ENCODE results near the gene IWS1.
A peak's percentile ranks its signal among the peaks of the same experiment; 100 is the strongest.
"Not testable (repeated sequence)": the region's sequence is repeated elsewhere in the genome, so short reads cannot be mapped to it uniquely, and the experiment has no call there.

IWS1 gene

DNA sequence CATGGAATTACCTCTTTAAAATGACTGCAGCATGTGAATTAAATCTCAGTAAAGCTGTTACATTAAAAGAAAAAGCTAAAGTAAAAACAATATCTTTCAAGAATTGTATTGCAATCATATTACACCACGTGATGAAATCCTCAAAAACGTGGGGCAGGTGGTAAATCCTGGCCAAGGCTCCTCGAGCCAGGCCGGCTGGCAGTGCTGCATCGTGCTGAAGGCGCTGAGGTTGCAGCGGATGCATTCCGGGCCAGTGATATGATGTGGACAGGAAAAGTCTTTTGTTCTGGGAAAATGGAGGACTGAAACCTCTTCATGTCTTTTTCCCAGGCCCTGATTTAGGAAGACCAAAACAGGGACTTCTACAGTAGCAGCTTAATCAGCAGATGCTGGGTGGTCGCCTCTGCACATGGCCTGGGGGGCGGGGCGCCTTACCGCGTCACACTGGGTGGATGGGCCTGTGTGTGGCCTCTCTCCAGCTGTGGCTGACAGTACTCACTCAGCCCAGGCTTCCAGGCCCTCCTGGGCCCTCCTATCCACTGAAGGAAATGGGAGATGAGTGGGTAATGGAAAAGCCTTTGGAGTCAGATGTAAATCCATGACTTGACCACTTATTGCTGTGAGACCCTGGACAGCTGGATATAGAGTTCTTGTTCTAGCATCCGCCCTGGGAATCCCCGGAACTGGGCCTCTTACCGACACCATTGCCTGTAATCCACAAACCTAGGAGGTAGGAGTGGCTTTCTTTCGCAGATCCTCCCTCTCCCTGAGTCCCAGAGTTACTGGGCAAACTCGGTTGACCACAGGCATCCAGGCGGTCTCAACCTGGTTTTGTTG, 62.9 kb downstream of the IWS1 start:
- H3K27ac ChIP-seq (ENCODE audit: low read length) = peak overlapping the region; percentile 44
- no peak overlapping the region for H3K9ac ChIP-seq (ENCODE audit: low read length)
- no peaks in the 10 kb centered on the region for H3K9me3 ChIP-seq (ENCODE audit: control insufficient read depth, low read depth, low read length)
- no peaks in the 10 kb centered on the region for H3K36me3 ChIP-seq (ENCODE audit: control insufficient read depth, low read depth, low read length)
- no peaks in the 10 kb centered on the region for H3K27me3 ChIP-seq (ENCODE audit: control insufficient read depth, insufficient read depth, low read length)
- H3K4me1 ChIP-seq (ENCODE audit: control insufficient read depth, low read depth, low read length) = peaks cover 14% of the 10 kb centered on the region
- H3K4me3 ChIP-seq (ENCODE audit: low read length) = no peak overlapping the region

DNA sequence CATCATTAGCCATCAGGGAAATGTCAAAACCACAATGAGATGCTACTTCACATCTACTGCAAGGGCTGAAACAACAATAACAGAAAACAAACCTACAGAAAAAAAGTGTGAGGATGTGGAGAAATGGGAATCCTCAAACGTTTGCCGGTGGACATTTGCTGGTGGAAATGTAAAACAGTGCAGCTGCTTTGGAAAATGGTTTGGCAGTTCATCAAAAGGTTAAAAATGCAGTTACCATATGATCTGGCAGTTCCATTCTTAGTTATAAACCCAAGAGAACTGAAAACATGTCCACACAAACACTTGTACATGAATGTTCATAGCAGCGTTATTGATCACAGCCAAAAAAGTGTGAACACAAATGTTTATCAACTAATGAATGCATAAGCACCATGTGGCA, 63.8 kb downstream of the IWS1 start:
- Histone ChIP-seq H3K9me3 (ENCODE audit: control insufficient read depth, low read depth, low read length) (no peaks in the 10 kb centered on the region), H3K9ac (ENCODE audit: low read length) (no peak overlapping the region), H3K27ac (ENCODE audit: low read length) (no peak overlapping the region), H3K4me1 (ENCODE audit: control insufficient read depth, low read depth, low read length) (peaks cover 14% of the 10 kb centered on the region), H3K4me3 (ENCODE audit: low read length) (no peak overlapping the region), H3K36me3 (ENCODE audit: control insufficient read depth, low read depth, low read length) (no peaks in the 10 kb centered on the region), H3K27me3 (ENCODE audit: control insufficient read depth, insufficient read depth, low read length) (no peaks in the 10 kb centered on the region)

DNA sequence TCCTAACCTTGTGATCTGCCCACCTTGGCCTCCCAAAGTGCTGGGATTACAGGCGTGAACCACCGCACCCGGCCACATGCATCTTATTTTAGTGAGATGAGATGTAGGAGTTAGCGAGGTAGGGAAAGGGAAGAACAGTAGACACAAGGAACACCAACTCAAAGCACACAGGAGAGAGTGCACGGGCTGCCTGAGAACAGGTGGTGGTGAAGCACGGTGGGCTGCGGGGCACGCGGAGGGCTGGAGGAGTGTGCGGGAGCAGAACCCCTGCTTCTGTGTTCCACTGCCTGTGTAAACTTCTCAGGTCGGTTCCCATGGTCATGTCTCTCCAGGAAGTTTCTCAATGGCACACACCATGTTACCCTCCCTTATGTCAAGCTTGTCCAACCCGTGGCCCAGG, 69.3 kb downstream of the IWS1 start:
- no peaks in the 10 kb centered on the region for H3K36me3 ChIP-seq (ENCODE audit: control insufficient read depth, low read depth, low read length)
- no peak overlapping the region for H3K9ac ChIP-seq (ENCODE audit: low read length)
- H3K27ac ChIP-seq (ENCODE audit: low read length) = no peak overlapping the region
- H3K27me3 ChIP-seq (ENCODE audit: control insufficient read depth, insufficient read depth, low read length) = no peaks in the 10 kb centered on the region
- no peak overlapping the region for H3K4me3 ChIP-seq (ENCODE audit: low read length)
- H3K9me3 ChIP-seq (ENCODE audit: control insufficient read depth, low read depth, low read length) = no peaks in the 10 kb centered on the region
- H3K4me1 ChIP-seq (ENCODE audit: control insufficient read depth, low read depth, low read length) = peaks cover 15% of the 10 kb centered on the region

DNA sequence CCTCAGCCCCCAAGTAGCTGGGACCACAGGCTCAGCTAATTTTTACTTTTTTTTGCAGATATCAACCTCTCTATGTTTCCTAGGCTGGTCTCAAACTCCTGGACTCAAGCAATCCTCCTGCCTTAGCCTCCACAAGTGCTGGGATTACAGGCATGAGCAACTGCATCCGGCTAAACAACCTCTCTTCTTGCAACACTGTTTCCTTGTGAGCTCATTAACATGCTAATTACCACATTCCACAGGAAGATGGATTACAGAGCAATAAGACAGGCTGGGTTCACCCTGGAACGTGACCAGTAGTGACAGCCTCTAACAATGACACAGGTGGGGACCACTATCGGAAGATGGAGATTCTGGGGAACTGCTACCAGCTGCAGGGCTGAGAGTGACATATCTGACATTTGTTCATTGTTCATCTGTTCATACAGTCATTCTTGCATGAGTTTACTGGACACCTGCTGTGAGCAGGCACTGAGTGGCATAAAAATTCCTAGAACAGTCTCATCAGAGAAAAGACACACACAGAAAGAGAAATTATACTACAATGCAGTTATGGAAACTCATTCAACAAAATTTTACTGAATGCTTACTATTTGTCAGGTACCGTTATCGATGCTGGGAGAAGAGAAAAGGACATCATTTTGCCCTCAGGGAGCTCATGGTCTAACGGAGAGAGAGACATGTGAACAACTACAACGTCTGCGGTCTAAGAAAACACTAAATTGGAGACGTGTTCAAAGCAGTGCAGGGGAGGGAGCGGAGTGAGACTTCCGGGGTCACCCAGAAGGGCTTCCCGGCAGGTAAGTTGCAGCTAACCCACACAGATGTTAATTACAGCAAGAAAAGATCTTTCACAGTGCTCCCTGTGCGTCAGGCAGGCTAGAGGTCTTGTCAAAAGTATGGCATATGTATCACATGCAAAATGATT, 70.5 kb downstream of the IWS1 start:
- no peak overlapping the region for H3K9ac ChIP-seq (ENCODE audit: low read length)
- H3K4me3 ChIP-seq (ENCODE audit: low read length) = peak overlapping the region; percentile 37
- peaks cover 15% of the 10 kb centered on the region for H3K4me1 ChIP-seq (ENCODE audit: control insufficient read depth, low read depth, low read length)
- no peaks in the 10 kb centered on the region for H3K27me3 ChIP-seq (ENCODE audit: control insufficient read depth, insufficient read depth, low read length)
- no peaks in the 10 kb centered on the region for H3K9me3 ChIP-seq (ENCODE audit: control insufficient read depth, low read depth, low read length)
- H3K36me3 ChIP-seq (ENCODE audit: control insufficient read depth, low read depth, low read length) = no peaks in the 10 kb centered on the region
- no peak overlapping the region for H3K27ac ChIP-seq (ENCODE audit: low read length)

DNA sequence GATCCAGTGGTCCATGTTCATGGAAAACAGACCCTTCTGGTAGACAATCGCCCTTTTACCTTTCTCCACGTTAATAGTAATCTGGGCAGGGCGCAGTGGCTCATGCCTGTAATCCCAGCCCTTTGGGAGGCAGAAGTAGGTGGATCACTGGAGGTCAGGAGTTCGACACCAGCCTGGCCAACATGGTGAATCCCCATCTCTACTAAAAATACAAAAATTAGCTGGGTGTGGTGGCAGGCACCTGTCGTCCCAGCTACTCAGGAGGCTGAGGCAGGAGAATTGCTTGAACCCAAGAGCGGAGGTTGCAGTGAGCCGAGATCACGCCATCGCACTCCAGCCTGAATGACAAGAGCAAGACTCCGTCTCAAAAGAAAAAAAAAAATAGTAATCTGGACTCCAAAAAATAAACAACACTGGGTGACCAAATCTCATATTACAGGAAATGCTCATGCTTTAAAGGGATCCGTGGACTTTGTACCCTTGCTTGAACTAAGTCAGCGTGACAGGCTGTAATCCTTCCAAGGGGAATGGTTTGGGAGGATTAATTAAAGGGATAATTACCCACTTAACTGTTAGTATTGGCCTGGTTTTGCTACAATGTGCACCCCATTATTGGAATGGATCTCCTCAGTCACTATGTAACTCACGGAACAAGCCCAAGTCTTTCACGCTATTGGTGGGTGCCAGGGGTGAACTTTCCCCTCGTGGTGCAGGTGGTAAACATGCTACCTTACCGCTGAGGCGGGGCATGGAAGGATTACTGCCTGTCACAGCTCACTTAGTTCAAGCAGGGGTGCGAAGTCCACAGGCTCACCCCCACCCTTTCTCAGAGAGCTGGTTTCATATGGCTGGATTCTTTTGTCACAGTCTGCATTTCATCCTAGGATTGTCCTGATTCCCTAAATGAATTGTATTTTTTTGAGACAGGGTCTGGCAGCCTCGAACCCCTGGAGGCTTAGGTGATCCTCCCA, 71.4 kb downstream of the IWS1 start:
- Histone ChIP-seq H3K9ac (ENCODE audit: low read length) (no peak overlapping the region), H3K27ac (ENCODE audit: low read length) (no peak overlapping the region)

DNA sequence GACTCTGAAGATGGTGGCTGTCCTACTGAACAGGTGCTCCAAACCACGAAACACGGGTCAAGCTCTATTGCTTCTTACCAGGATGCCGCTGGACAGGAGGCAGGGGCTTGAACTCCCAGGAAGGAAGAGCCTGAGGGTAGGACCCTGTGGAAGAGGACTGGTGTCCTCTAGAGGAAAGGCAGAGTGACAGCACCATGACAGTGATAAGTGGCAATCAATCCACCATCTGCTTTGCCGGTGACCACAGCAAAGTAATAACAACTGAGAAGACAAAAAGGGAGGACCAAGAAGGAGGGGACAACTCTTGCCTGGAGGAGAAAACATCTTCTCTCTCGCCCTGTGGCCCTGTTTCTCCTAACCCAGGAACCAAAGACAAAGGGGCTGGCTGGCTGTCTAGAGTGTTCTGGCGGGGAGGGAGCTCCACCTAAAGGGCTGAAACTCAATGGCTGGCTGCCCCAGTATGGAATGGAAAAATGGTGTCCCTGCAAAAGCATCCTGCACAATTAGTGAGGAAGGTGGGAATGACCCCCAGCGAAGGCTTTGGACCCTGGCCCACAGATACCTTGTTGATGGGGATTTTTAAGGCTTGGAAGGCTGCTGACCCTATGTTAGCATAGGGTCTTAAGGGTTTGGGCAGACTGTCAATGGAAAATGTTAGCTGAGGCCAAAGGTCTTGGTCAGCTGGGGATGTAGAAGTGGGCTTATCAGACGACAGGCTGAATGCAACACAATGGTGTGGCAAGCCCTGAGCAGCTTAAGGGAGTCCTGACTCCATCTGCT, 72.7 kb downstream of the IWS1 start:
- H3K4me1 ChIP-seq (ENCODE audit: control insufficient read depth, low read depth, low read length) = peaks cover 27% of the 10 kb centered on the region
- no peaks in the 10 kb centered on the region for H3K36me3 ChIP-seq (ENCODE audit: control insufficient read depth, low read depth, low read length)
- H3K4me3 ChIP-seq (ENCODE audit: low read length) = no peak overlapping the region
- no peak overlapping the region for H3K9ac ChIP-seq (ENCODE audit: low read length)
- H3K27me3 ChIP-seq (ENCODE audit: control insufficient read depth, insufficient read depth, low read length) = no peaks in the 10 kb centered on the region
- no peaks in the 10 kb centered on the region for H3K9me3 ChIP-seq (ENCODE audit: control insufficient read depth, low read depth, low read length)
- H3K27ac ChIP-seq (ENCODE audit: low read length) = no peak overlapping the region

More for the DNA sequence above, 71.4 kb downstream of the IWS1 start:
- Histone ChIP-seq H3K4me3 (ENCODE audit: low read length) (no peak overlapping the region), H3K9me3 (ENCODE audit: control insufficient read depth, low read depth, low read length) (no peaks in the 10 kb centered on the region), H3K4me1 (ENCODE audit: control insufficient read depth, low read depth, low read length) (peaks cover 19% of the 10 kb centered on the region), H3K27me3 (ENCODE audit: control insufficient read depth, insufficient read depth, low read length) (no peaks in the 10 kb centered on the region), H3K36me3 (ENCODE audit: control insufficient read depth, low read depth, low read length) (no peaks in the 10 kb centered on the region)

DNA sequence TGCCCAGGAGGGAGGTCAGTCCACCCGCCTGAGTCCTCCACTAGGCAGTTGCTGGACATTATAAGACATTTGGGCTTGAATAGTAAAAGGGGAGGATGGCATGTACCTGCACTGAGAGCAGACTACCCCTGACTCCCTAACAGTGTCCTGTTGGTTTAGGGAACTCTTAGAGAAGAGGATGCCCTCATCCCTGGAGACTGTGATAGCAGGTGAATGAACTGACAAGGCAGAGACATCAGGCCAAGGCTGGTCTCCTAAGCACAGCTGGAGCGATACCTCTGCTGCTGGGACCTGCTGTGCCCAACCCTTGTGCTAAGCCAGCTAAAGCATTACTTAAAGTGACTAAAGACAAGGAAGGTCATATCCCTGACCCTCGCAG, 73.3 kb downstream of the IWS1 start:
- Histone ChIP-seq H3K4me3 (ENCODE audit: low read length) (no peak overlapping the region), H3K9me3 (ENCODE audit: control insufficient read depth, low read depth, low read length) (no peaks in the 10 kb centered on the region), H3K9ac (ENCODE audit: low read length) (no peak overlapping the region), H3K27me3 (ENCODE audit: control insufficient read depth, insufficient read depth, low read length) (no peaks in the 10 kb centered on the region), H3K4me1 (ENCODE audit: control insufficient read depth, low read depth, low read length) (peaks cover 27% of the 10 kb centered on the region), H3K36me3 (ENCODE audit: control insufficient read depth, low read depth, low read length) (no peaks in the 10 kb centered on the region), H3K27ac (ENCODE audit: low read length) (no peak overlapping the region)

DNA sequence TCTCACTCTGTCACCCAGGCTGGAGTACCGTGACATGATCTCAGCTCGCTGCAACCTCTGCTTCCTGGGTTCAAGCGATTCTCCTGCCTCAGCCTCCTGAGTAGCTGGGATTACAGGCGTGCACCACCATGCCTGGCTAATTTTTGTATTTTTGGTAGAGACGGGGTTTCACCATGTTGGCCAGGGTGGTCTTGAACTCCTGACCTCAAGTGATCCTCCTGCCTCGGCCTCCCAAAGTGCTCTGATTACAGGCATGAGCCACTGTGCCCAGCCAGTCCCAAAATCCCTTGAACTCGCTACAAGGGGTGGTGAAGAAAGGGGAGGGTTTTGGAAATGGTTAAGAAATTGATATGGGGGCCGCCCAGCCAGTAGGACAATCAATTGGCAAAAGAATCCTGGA, 73.9 kb downstream of the IWS1 start:
- not testable (repeated sequence) for H3K9ac ChIP-seq (ENCODE audit: low read length); H3K36me3 ChIP-seq (ENCODE audit: control insufficient read depth, low read depth, low read length); H3K9me3 ChIP-seq (ENCODE audit: control insufficient read depth, low read depth, low read length); H3K27ac ChIP-seq (ENCODE audit: low read length); H3K4me3 ChIP-seq (ENCODE audit: low read length); H3K27me3 ChIP-seq (ENCODE audit: control insufficient read depth, insufficient read depth, low read length)
- peaks cover 27% of the 10 kb centered on the region for H3K4me1 ChIP-seq (ENCODE audit: control insufficient read depth, low read depth, low read length)

DNA sequence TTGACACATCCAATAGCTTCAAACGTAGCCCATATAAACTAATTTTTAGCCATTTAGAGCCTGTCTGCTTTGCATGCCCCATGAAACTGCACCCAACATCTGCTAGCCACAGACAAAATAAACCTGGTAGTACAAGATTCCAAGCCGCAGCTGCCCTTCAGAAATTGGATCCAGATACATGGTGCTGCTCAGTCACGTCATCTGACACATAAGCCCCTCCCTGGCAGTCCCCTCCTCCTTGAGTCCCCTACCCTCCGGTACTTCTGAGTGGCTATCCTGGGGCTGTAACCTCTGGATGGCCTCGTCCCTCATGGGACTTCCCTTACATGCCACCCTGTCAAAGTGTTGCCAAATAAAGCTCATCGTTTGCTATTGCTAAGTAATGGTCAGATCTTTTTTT, 74.3 kb downstream of the IWS1 start:
- Histone ChIP-seq H3K27ac (ENCODE audit: low read length) (no peak overlapping the region), H3K27me3 (ENCODE audit: control insufficient read depth, insufficient read depth, low read length) (no peaks in the 10 kb centered on the region), H3K4me1 (ENCODE audit: control insufficient read depth, low read depth, low read length) (peaks cover 27% of the 10 kb centered on the region), H3K36me3 (ENCODE audit: control insufficient read depth, low read depth, low read length) (no peaks in the 10 kb centered on the region), H3K9ac (ENCODE audit: low read length) (no peak overlapping the region), H3K9me3 (ENCODE audit: control insufficient read depth, low read depth, low read length) (no peaks in the 10 kb centered on the region), H3K4me3 (ENCODE audit: low read length) (no peak overlapping the region)

DNA sequence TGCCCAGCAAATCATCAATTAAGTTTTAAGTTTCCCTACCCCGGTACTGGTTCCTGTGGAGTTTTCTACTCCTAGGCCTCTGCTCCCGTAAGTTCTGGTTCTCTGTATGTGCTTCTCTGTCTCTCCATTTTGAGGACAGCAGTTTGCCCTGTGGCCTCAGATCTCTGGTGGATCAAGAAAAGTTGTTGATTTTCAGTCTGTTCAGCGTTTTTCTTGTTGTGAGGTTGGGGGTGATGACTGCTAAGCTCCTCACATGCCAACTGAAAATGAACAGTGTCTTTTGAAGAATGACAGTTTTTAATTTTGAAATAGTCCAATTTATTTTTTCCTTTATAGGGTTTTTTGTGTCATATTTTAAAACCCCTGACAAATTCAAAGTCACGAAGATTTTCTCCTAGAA, 76.4 kb downstream of the IWS1 start:
- Histone ChIP-seq H3K9ac (ENCODE audit: low read length) (no peak overlapping the region), H3K27me3 (ENCODE audit: control insufficient read depth, insufficient read depth, low read length) (no peaks in the 10 kb centered on the region), H3K4me3 (ENCODE audit: low read length) (no peak overlapping the region), H3K9me3 (ENCODE audit: control insufficient read depth, low read depth, low read length) (no peaks in the 10 kb centered on the region), H3K4me1 (ENCODE audit: control insufficient read depth, low read depth, low read length) (peaks cover 12% of the 10 kb centered on the region), H3K27ac (ENCODE audit: low read length) (peak overlapping the region; percentile 32), H3K36me3 (ENCODE audit: control insufficient read depth, low read depth, low read length) (no peaks in the 10 kb centered on the region)

All from iPS-18a (cell line).